ENCODE data around the gene RTF1. TPM values are rescaled to one million over a fixed set of nuclear protein-coding genes. Genes with fewer than 3 reads are reported as not detected.
"Not testable (repeated sequence)": the region's sequence is repeated elsewhere in the genome, so short reads cannot be mapped to it uniquely, and the experiment has no call there.

Gene RTF1
- total RNA-seq, 1 donor from 2014 or later: 7.6 TPM

GRCh38 chr15:41445399-41445798 is 28.5 kb downstream of the RTF1 start:
- H3K27me3 ChIP-seq (ENCODE audit: control insufficient read depth, insufficient read depth, low read length): no peaks in the 10 kb centered on the region
- no peak overlapping the region for H3K4me3 ChIP-seq (ENCODE audit: low read depth, low read length)
- H3K36me3 ChIP-seq (ENCODE audit: control insufficient read depth, insufficient read depth, low read length): peaks cover 2% of the 10 kb centered on the region
- no peak for TF ChIP-seq CTCF (IDR thresholded peaks at IDR 0.05; ENCODE audit: insufficient read depth, low read length, severe bottlenecking)
- FAIRE-seq (no peak), DNase-seq (ENCODE audit: low read depth) (no peak)

GRCh38 chr15:41462084-41462795 is 45.3 kb downstream of the RTF1 start:
- peaks cover 9% of the 10 kb centered on the region for H3K36me3 ChIP-seq (ENCODE audit: control insufficient read depth, insufficient read depth, low read length)
- TF ChIP-seq CTCF (IDR thresholded peaks at IDR 0.05; ENCODE audit: insufficient read depth, low read length, severe bottlenecking): no peak
- DNase-seq (ENCODE audit: low read depth) (no peak), FAIRE-seq (no peak)
- H3K27me3 ChIP-seq (ENCODE audit: control insufficient read depth, insufficient read depth, low read length): no peaks in the 10 kb centered on the region
- H3K4me3 ChIP-seq (ENCODE audit: low read depth, low read length): no peak overlapping the region

- Histone ChIP-seq H3K4me3 (ENCODE audit: low read depth, low read length) (no peak overlapping the region), H3K27me3 (ENCODE audit: control insufficient read depth, insufficient read depth, low read length) (no peaks in the 10 kb centered on the region), H3K36me3 (ENCODE audit: control insufficient read depth, insufficient read depth, low read length) (peaks cover 4% of the 10 kb centered on the region)
- no peak for TF ChIP-seq CTCF (IDR thresholded peaks at IDR 0.05; ENCODE audit: insufficient read depth, low read length, severe bottlenecking)
- no peak for FAIRE-seq
- DNase-seq (ENCODE audit: low read depth): no peak
Measured at GRCh38 chr15:41464889-41465580, 48.1 kb downstream of the RTF1 start.

- TF ChIP-seq CTCF (IDR thresholded peaks at IDR 0.05; ENCODE audit: insufficient read depth, low read length, severe bottlenecking): peak; percentile 89
- Histone ChIP-seq H3K27me3 (ENCODE audit: control insufficient read depth, insufficient read depth, low read length) (no peaks in the 10 kb centered on the region), H3K4me3 (ENCODE audit: low read depth, low read length) (no peak overlapping the region), H3K36me3 (ENCODE audit: control insufficient read depth, insufficient read depth, low read length) (peaks cover 8% of the 10 kb centered on the region)
- FAIRE-seq: no peak
- peak; percentile 61 for DNase-seq (ENCODE audit: low read depth)
Measured at GRCh38 chr15:41465822-41466421, 49.0 kb downstream of the RTF1 start.

GRCh38 chr15:41466711-41467110 is 49.8 kb downstream of the RTF1 start:
- H3K36me3 ChIP-seq (ENCODE audit: control insufficient read depth, insufficient read depth, low read length): peaks cover 9% of the 10 kb centered on the region
- H3K4me3 ChIP-seq (ENCODE audit: low read depth, low read length): no peak overlapping the region
- no peak for DNase-seq (ENCODE audit: low read depth)
- FAIRE-seq: no peak
- no peaks in the 10 kb centered on the region for H3K27me3 ChIP-seq (ENCODE audit: control insufficient read depth, insufficient read depth, low read length)
- TF ChIP-seq CTCF (IDR thresholded peaks at IDR 0.05; ENCODE audit: insufficient read depth, low read length, severe bottlenecking): no peak

GRCh38 chr15:41469644-41470043 is 52.7 kb downstream of the RTF1 start:
- H3K36me3 ChIP-seq (ENCODE audit: control insufficient read depth, insufficient read depth, low read length): peaks cover 11% of the 10 kb centered on the region
- not testable (repeated sequence) for FAIRE-seq; H3K4me3 ChIP-seq (ENCODE audit: low read depth, low read length); H3K27me3 ChIP-seq (ENCODE audit: control insufficient read depth, insufficient read depth, low read length); DNase-seq (ENCODE audit: low read depth)

All from bronchial epithelial cell (primary cell).